IMR-90 (cell line): ENCODE results near the gene SUSD1. TPM values are rescaled to one million over a fixed set of nuclear protein-coding genes. Genes with fewer than 3 reads are reported as not detected.
A peak's percentile ranks its signal among the peaks of the same experiment; 100 is the strongest.

ENCODE experiments used
- ATAC-seq: fragments of 200-7000 bp; cut with Tn5 transposase; 2 replicates; pipeline ENCODE4 v1.9.1; 2020; ENCODE audit warnings: low read depth, mild to moderate bottlenecking, moderate library complexity
- BruUV-seq: library from RNA; stranded (reverse); fragments of 400-500 nt; replicated peaks from 2 replicates; lab custom pipeline; 2021; lab: Mats Ljungman, UMichigan
- CTCF ChIA-PET: fragments of 300-600 bp; formaldehyde crosslinking; extraction: SDS; loops from one replicate; lab custom pipeline; 2021; ENCODE audit warnings: antibody characterized with exemption; lab: Yijun Ruan, JAX
- POLR2A ChIA-PET: fragments of 300-600 bp; sonication (Branson Sonifier 250); formaldehyde crosslinking; loops from one replicate; lab custom pipeline; 2022; ENCODE audit warnings: antibody characterized with exemption; ENCODE audit not compliant: unreplicated experiment; lab: Charles Lee
- DNase-seq: peaks from one replicate; pipeline ENCODE4 v3.0.0; 2013
- H2AFZ ChIP-seq: replicated peaks from 2 replicates; pipeline ENCODE3; 2013; ENCODE audit warnings: low read length, mild to moderate bottlenecking; ENCODE audit not compliant: poor library complexity
- H2AK5ac ChIP-seq: 2 replicates; pipeline ENCODE4 v1.6.1; 2013; ENCODE audit warnings: low read depth, low read length, inconsistent platforms
- H2AK9ac ChIP-seq: replicated peaks from 2 replicates; pipeline ENCODE3; 2013; ENCODE audit warnings: mild to moderate bottlenecking, low read depth, low read length, moderate library complexity; ENCODE audit not compliant: poor library complexity
- H2BK120ac ChIP-seq: 2 replicates; pipeline ENCODE4 v1.6.1; 2013; ENCODE audit warnings: low read depth, low read length, inconsistent platforms
- H2BK15ac ChIP-seq: 3 replicates; pipeline ENCODE4 v1.6.1; 2013; ENCODE audit warnings: low read depth, low read length, inconsistent platforms
- H2BK20ac ChIP-seq: 2 replicates; pipeline ENCODE4 v1.6.1; 2013; ENCODE audit warnings: low read depth, mild to moderate bottlenecking, inconsistent platforms, low read length, moderate library complexity
- H2BK5ac ChIP-seq: 2 replicates; pipeline ENCODE4 v1.6.1; 2013; ENCODE audit warnings: mild to moderate bottlenecking, low read depth, low read length, inconsistent platforms; ENCODE audit not compliant: poor library complexity, severe bottlenecking
- H3K14ac ChIP-seq: replicated peaks from 2 replicates; pipeline ENCODE4 v1.6.1; 2013; ENCODE audit warnings: low read depth, low read length, inconsistent platforms
- H3K18ac ChIP-seq: 2 replicates; pipeline ENCODE4 v1.6.1; 2013; ENCODE audit warnings: low read depth, low read length, control low read depth
- H3K23ac ChIP-seq: 2 replicates; pipeline ENCODE4 v1.6.1; 2013; ENCODE audit warnings: low read depth, low read length, inconsistent platforms
- H3K27ac ChIP-seq: 2 replicates; pipeline ENCODE4 v1.5.1; 2013; ENCODE audit warnings: mild to moderate bottlenecking, control low read depth, low read length; ENCODE audit not compliant: insufficient read depth
- H3K27me3 ChIP-seq: 2 replicates; pipeline ENCODE4 v1.6.1; 2013; ENCODE audit warnings: low read length; ENCODE audit not compliant: control insufficient read depth, insufficient read depth
- H3K36me3 ChIP-seq: 2 replicates; pipeline ENCODE4 v1.6.1; 2013; ENCODE audit warnings: low read length, mixed read lengths; ENCODE audit not compliant: control insufficient read depth, insufficient read depth
- H3K4ac ChIP-seq: 2 replicates; pipeline ENCODE4 v1.6.1; 2013; ENCODE audit warnings: low read depth, low read length, inconsistent platforms
- H3K4me1 ChIP-seq: 2 replicates; pipeline ENCODE4 v1.6.1; 2013; ENCODE audit warnings: low read length, mixed read lengths; ENCODE audit not compliant: control insufficient read depth, insufficient read depth
- H3K4me2 ChIP-seq: 2 replicates; pipeline ENCODE4 v1.6.1; 2013; ENCODE audit warnings: low read depth, mild to moderate bottlenecking, control low read depth, low read length, moderate library complexity
- H3K4me3 ChIP-seq: 2 replicates; pipeline ENCODE4 v1.5.1; 2013; ENCODE audit warnings: low read depth, mild to moderate bottlenecking, control low read depth, low read length, moderate library complexity; ENCODE audit not compliant: insufficient read depth
- H3K56ac ChIP-seq: 2 replicates; pipeline ENCODE4 v1.6.1; 2013; ENCODE audit warnings: low read length, inconsistent platforms; ENCODE audit not compliant: insufficient read depth; ENCODE audit errors: extremely low read depth
- H3K79me1 ChIP-seq, 2 experiments: 2 replicates each; pipeline ENCODE4 v1.6.1; 2013; ENCODE audit warnings: low read length in 2 of 2, inconsistent platforms in 1 of 2, low read depth in 1 of 2
- H3K9ac ChIP-seq: 2 replicates; pipeline ENCODE4 v1.6.1; 2013; ENCODE audit warnings: low read depth, low read length, control low read depth
- H3K9me1 ChIP-seq: 2 replicates; pipeline ENCODE4 v1.6.1; 2013; ENCODE audit warnings: low read length, inconsistent platforms; ENCODE audit not compliant: insufficient read depth
- H3K9me3 ChIP-seq: 2 replicates; pipeline ENCODE4 v1.6.1; 2013; ENCODE audit warnings: low read length; ENCODE audit not compliant: control insufficient read depth, insufficient read depth
- H4K20me1 ChIP-seq: 2 replicates; pipeline ENCODE4 v1.6.1; 2013; ENCODE audit warnings: low read length, inconsistent platforms; ENCODE audit not compliant: insufficient read depth
- H4K5ac ChIP-seq: 2 replicates; pipeline ENCODE4 v1.6.1; 2013; ENCODE audit warnings: mild to moderate bottlenecking, low read depth, low read length, control low read depth
- H4K8ac ChIP-seq, 2 experiments: 2 replicates each; pipeline ENCODE4 v1.6.1; 2013; ENCODE audit warnings: low read depth in 2 of 2, low read length in 2 of 2, control low read depth in 1 of 2, inconsistent platforms in 1 of 2
- H4K91ac ChIP-seq: 2 replicates; pipeline ENCODE4 v1.6.1; 2013; ENCODE audit warnings: low read depth, low read length, inconsistent platforms; ENCODE audit not compliant: insufficient read depth
- CEBPB ChIP-seq: IDR thresholded peaks from 2 replicates; pipeline ENCODE4 v1.6.1; 2012; ENCODE audit warnings: low read depth, low read length, improper control_type of control experiment
- WGBS, 2 experiments: methylation state at CpG; one replicate each; pipeline versions ENCODE4 v1.1.5 to v1.1.7; 2013; ENCODE audit warnings: missing lambda C conversion rate in 2 of 2; ENCODE audit not compliant: insufficient read length in 1 of 2; ENCODE audit errors: extremely low coverage in 2 of 2; 5-methylcytosine and 5-hydroxymethylcytosine counted together
- dilution Hi-C: fragments of 300-500 bp; cut with HindIII; formaldehyde crosslinking; loops from one replicate; pipeline ENCODE4 v1.14.3; 2018; ENCODE audit warnings: low sequenced_read_pairs; ENCODE audit not compliant: unreplicated experiment
- in situ Hi-C: fragments of 300-500 bp; cut with MboI; formaldehyde crosslinking; loops from 3 replicates; pipeline ENCODE4 v1.14.3; 2019; ENCODE audit warnings: low sequenced_read_pairs, inconsistent platforms, mixed read lengths
- intact Hi-C: fragments of 100-400 bp; cut with micrococcal nuclease; formaldehyde crosslinking; loops from 2 replicates; pipeline ENCODE4 v1.10.0; 2022
- polyA plus RNA-seq, 3 experiments: library from polyadenylated mRNA; depleted of rRNA; stranded (reverse); fragments of >200 nt; gene quantifications; 2 replicates each; pipeline ENCODE4 v1.2.3, GENCODE V29; 2012; ENCODE audit warnings: low replicate concordance in 1 of 3
- total RNA-seq: library from RNA; depleted of rRNA; stranded (reverse); fragments of >200 nt; gene quantifications from 2 replicates; pipeline ENCODE4 v1.2.3, GENCODE V29; 2012
- TF ChIP-seq, protein P1 (sequence below): conservative IDR thresholded peaks from 2 replicates; pipeline ENCODE4 v1.5.1; 2012; ENCODE audit warnings: mild to moderate bottlenecking, low read depth, low read length, improper control_type of control experiment

The SUSD1 gene
- total and polyA plus RNA-seq, 2 of the 4 experiments (the other 2 are of a cell fraction): 4.0 to 4.7 TPM

DNA sequence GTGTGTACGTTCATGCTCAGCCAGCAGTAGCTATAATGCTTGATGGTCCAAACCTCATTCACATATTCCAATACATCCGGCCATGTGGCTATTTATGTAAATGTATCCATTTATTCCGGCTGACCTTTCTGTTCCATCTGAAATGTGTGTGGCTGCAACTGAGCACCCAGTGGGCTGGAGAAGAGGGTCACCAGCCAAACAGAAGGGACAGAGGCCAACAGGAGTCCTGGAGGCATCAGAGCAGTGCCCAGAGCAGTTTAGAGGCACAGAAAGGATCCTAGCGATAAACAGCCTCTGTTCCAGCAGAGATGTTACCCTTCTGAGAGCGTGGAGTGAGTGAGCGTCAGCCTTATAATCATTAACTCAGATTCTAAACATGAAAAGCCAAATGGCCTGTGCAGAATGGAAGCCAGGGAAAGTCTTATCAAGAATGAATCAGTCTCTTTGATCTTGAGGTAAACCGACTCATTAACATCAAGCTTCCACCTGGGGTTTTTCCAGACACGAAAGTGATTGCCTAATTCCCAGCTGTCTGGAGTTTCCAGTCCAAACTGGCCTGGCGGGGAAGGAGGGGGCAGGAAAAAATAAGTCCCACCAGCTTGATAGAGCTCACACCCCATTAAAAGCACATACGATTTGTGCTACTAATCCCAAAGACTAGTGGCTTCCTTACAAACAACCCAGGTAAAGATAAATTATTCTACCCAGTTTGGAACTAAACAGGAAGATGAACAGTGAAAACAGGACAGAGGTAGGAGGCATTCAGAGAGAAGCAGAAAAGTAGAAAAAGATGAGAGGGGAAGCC is 55.7 kb downstream of the SUSD1 start:
- DNase-seq (peak; percentile 45), ATAC-seq (no peak)
- no peak overlapping the region for H3K9ac ChIP-seq
- no peaks in the 10 kb centered on the region for H4K20me1 ChIP-seq
- H3K14ac ChIP-seq: no peak overlapping the region
- dilution Hi-C loops (no loop called here), in situ Hi-C loops (no loop called here), intact Hi-C loops (no loop called here)
- H3K4me2 ChIP-seq: no peak overlapping the region
- no peak overlapping the region for H3K23ac ChIP-seq
- H3K4me1 ChIP-seq: 0 out of 2 replicates have a peak, but pooled peaks cover 2% of the 10 kb centered on the region
- no peak overlapping the region for H4K8ac ChIP-seq
- no peaks in the 10 kb centered on the region for H3K36me3 ChIP-seq
- CTCF ChIA-PET: no interaction called here
- POLR2A ChIA-PET: no interaction called here
- no peak overlapping the region for H2AK9ac ChIP-seq
- no peaks in the 10 kb centered on the region for H3K79me1 ChIP-seq
- no peak overlapping the region for H3K27ac ChIP-seq
- no peak overlapping the region for H2AFZ ChIP-seq
- BruUV-seq: no TSS peak
- no peak overlapping the region for H3K4ac ChIP-seq
- WGBS, 2 experiments: no CpG with 5 or more reads among the region's 10 CpGs
- no peak overlapping the region for H4K5ac ChIP-seq
- no peaks in the 10 kb centered on the region; the same call in 1 of the 2 replicates for H3K9me1 ChIP-seq
- H3K56ac ChIP-seq: no peak overlapping the region
- H3K4me3 ChIP-seq: no peak overlapping the region
- no peaks in the 10 kb centered on the region for H3K9me3 ChIP-seq
- no peak overlapping the region for H2BK5ac ChIP-seq
- H2BK120ac ChIP-seq: no peak overlapping the region
- no peak overlapping the region for H2AK5ac ChIP-seq
- H2BK15ac ChIP-seq: no peak overlapping the region
- no peak overlapping the region for H3K18ac ChIP-seq
- TF ChIP-seq, protein P1, sequence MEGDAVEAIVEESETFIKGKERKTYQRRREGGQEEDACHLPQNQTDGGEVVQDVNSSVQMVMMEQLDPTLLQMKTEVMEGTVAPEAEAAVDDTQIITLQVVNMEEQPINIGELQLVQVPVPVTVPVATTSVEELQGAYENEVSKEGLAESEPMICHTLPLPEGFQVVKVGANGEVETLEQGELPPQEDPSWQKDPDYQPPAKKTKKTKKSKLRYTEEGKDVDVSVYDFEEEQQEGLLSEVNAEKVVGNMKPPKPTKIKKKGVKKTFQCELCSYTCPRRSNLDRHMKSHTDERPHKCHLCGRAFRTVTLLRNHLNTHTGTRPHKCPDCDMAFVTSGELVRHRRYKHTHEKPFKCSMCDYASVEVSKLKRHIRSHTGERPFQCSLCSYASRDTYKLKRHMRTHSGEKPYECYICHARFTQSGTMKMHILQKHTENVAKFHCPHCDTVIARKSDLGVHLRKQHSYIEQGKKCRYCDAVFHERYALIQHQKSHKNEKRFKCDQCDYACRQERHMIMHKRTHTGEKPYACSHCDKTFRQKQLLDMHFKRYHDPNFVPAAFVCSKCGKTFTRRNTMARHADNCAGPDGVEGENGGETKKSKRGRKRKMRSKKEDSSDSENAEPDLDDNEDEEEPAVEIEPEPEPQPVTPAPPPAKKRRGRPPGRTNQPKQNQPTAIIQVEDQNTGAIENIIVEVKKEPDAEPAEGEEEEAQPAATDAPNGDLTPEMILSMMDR: no peak
- no peak for TF ChIP-seq CEBPB
- H4K91ac ChIP-seq: no peak overlapping the region
- no peak overlapping the region for H2BK20ac ChIP-seq
- H3K27me3 ChIP-seq: no peaks in the 10 kb centered on the region
